ENCODE results near the gene JAG1.
"Not testable (repeated sequence)": the region's sequence is repeated elsewhere in the genome, so short reads cannot be mapped to it uniquely, and the experiment has no call there.

Gene JAG1

GRCh38 chr20:10621149-10621548, 52.6 kb downstream of the JAG1 start:
- Histone ChIP-seq H3F3A (ENCODE audit: insufficient read depth) (no peaks in the 10 kb centered on the region), H3K9me3 (ENCODE audit: insufficient read depth, low read length) (no peaks in the 10 kb centered on the region), H3K36me3 (ENCODE audit: low read length) (no peaks in the 10 kb centered on the region), H3K27ac (ENCODE audit: low read depth, low read length) (no peak overlapping the region), H3K4me3 (ENCODE audit: insufficient read depth, low read length, poor library complexity, severe bottlenecking) (no peak overlapping the region), H4K20me1 (ENCODE audit: low read depth, low read length) (no peaks in the 10 kb centered on the region), H2AFZ (ENCODE audit: low read depth, low read length, severe bottlenecking) (no peak overlapping the region), H3K9ac (ENCODE audit: low read length) (no peak overlapping the region), H3K9me2 (replicated peaks; ENCODE audit: insufficient read depth, low read length) (no peaks in the 10 kb centered on the region), H3K4me2 (ENCODE audit: low read depth, low read length, poor library complexity, severe bottlenecking) (no peak overlapping the region), H3K27me3 (ENCODE audit: low read length) (no peaks in the 10 kb centered on the region), H3K79me2 (ENCODE audit: insufficient read depth, low read length) (no peaks in the 10 kb centered on the region)
- no peak for TF ChIP-seq EZH2phosphoT487 (conservative IDR thresholded peaks at IDR 0.05; ENCODE audit: low read length)
- TF ChIP-seq CTCF (IDR thresholded peaks at IDR 0.05; ENCODE audit: insufficient read depth, low read length, poor library complexity, severe bottlenecking) = no peak

DNA sequence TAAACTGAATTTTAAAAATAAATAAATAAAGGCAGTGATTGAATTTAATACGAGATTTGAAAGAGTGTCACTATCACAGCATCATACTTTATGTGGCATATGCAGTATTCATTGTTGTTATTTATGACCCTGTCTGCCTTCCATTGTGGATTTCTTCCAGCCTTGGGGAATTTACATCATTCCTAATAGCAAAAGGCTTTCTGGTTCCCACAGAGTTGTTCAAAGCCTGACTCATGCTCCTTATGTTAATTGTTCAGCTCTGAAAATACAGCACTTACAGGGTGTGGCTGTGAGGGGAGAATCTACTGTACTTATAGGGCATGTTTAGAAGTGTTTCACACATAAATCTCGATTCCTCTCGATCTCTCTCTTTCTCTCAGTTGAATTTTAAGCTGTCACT, 54.4 kb downstream of the JAG1 start:
- H3K27me3 ChIP-seq (ENCODE audit: low read length) = no peaks in the 10 kb centered on the region
- no peak overlapping the region for H2AFZ ChIP-seq (ENCODE audit: low read depth, low read length, severe bottlenecking)
- no peak overlapping the region for H3K9ac ChIP-seq (ENCODE audit: low read length)
- H3K79me2 ChIP-seq (ENCODE audit: insufficient read depth, low read length) = no peaks in the 10 kb centered on the region
- H3K9me2 ChIP-seq (replicated peaks; ENCODE audit: insufficient read depth, low read length) = no peaks in the 10 kb centered on the region
- H3K27ac ChIP-seq (ENCODE audit: low read depth, low read length) = no peak overlapping the region
- no peaks in the 10 kb centered on the region for H3K36me3 ChIP-seq (ENCODE audit: low read length)
- TF ChIP-seq CTCF (IDR thresholded peaks at IDR 0.05; ENCODE audit: insufficient read depth, low read length, poor library complexity, severe bottlenecking) = no peak
- TF ChIP-seq EZH2phosphoT487 (conservative IDR thresholded peaks at IDR 0.05; ENCODE audit: low read length) = no peak
- H3F3A ChIP-seq (ENCODE audit: insufficient read depth) = no peaks in the 10 kb centered on the region
- H3K4me3 ChIP-seq (ENCODE audit: insufficient read depth, low read length, poor library complexity, severe bottlenecking) = no peak overlapping the region
- no peaks in the 10 kb centered on the region for H4K20me1 ChIP-seq (ENCODE audit: low read depth, low read length)
- H3K4me2 ChIP-seq (ENCODE audit: low read depth, low read length, poor library complexity, severe bottlenecking) = no peak overlapping the region
- H3K9me3 ChIP-seq (ENCODE audit: insufficient read depth, low read length) = no peaks in the 10 kb centered on the region

DNA sequence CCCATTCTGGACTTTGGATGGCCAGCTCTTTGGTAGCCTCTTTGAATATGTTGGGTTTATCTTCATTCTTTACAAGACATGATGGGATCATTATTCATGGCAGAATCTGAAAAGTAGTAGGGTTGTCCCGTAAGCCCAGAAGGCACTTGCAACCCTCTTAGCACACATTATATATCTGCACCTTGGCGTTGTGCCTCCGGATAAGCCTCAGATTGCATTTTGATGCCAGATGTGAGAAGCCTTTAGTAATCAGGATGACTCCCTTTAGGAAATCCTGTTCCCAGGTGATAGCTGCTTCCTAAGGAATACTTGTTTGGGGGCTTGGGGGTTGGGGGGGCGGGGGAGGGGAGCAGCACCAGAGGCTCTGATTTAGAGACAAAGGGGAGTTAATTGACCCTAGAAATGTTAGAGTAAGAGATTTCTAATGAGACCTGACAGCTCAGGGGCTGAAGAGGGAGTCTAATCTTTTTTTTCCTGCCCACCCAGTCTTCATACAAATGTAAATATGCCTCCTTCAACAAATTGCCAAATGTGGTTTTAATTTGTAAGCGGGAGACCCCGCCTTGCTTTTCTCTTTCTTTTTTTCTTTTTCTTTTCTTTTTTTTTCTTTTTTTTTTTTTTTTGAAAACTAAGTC, 55.1 kb downstream of the JAG1 start:
- Histone ChIP-seq H3K9me3 (ENCODE audit: insufficient read depth, low read length) (no peaks in the 10 kb centered on the region), H3K27me3 (ENCODE audit: low read length) (no peaks in the 10 kb centered on the region), H3K9ac (ENCODE audit: low read length) (no peak overlapping the region), H3K4me3 (ENCODE audit: insufficient read depth, low read length, poor library complexity, severe bottlenecking) (no peak overlapping the region), H4K20me1 (ENCODE audit: low read depth, low read length) (no peaks in the 10 kb centered on the region), H3K79me2 (ENCODE audit: insufficient read depth, low read length) (no peaks in the 10 kb centered on the region), H3K4me2 (ENCODE audit: low read depth, low read length, poor library complexity, severe bottlenecking) (no peak overlapping the region), H3K36me3 (ENCODE audit: low read length) (no peaks in the 10 kb centered on the region), H3F3A (ENCODE audit: insufficient read depth) (no peaks in the 10 kb centered on the region), H3K27ac (ENCODE audit: low read depth, low read length) (no peak overlapping the region), H2AFZ (ENCODE audit: low read depth, low read length, severe bottlenecking) (no peak overlapping the region), H3K9me2 (replicated peaks; ENCODE audit: insufficient read depth, low read length) (no peaks in the 10 kb centered on the region)
- TF ChIP-seq CTCF (IDR thresholded peaks at IDR 0.05; ENCODE audit: insufficient read depth, low read length, poor library complexity, severe bottlenecking) (no peak), EZH2phosphoT487 (conservative IDR thresholded peaks at IDR 0.05; ENCODE audit: low read length) (no peak)

DNA sequence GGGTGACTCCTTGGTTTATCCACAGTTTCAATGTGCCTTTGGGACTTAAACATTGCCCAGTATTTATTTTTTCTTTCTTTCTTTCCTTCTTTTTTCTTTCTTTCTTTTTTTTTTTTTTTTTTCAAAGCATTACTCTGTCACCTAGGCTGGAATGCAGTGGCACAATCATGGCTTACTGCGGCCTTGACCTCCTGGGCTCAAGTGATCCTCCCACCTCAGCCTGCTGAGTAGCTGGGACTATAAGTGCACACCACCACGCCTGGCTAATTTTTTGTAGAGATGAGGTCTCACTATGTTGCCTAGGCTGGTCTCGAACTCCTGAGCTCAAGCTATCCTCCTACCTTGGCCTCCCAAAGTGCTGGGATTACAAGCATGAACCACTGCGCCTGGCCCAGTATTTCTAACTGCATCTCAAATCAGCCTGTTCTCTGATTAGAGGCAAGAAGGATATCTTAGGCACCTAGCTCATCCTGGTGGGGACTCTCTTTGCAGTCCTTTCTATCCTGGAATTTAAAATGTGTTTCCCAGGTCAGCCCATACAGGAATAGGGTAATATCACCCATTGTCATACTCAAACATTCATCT, 56.2 kb downstream of the JAG1 start:
- not testable (repeated sequence) for H3K27me3 ChIP-seq (ENCODE audit: low read length); H3K9ac ChIP-seq (ENCODE audit: low read length); H3K9me3 ChIP-seq (ENCODE audit: insufficient read depth, low read length); H3K79me2 ChIP-seq (ENCODE audit: insufficient read depth, low read length); H3K27ac ChIP-seq (ENCODE audit: low read depth, low read length); H3F3A ChIP-seq (ENCODE audit: insufficient read depth); H3K4me2 ChIP-seq (ENCODE audit: low read depth, low read length, poor library complexity, severe bottlenecking); H3K9me2 ChIP-seq (replicated peaks; ENCODE audit: insufficient read depth, low read length); H3K4me3 ChIP-seq (ENCODE audit: insufficient read depth, low read length, poor library complexity, severe bottlenecking); H3K36me3 ChIP-seq (ENCODE audit: low read length); H2AFZ ChIP-seq (ENCODE audit: low read depth, low read length, severe bottlenecking); H4K20me1 ChIP-seq (ENCODE audit: low read depth, low read length)

All from SU-DHL-6 (cell line).